ENCODE results near the gene PGS1.

DNA sequence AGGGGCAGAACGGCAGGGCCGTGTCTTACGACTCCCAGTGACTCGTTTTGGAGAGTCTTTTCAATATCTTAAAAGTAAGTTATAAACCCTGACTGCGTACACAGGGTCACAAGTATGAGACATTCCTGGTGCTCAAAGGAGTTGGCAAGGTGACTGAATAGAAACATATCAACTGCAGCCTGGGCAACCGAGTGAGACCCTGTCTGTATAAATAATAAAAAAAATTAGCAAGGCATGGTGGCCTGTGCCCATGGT, 83.3 kb downstream of the PGS1 start:
- TF ChIP-seq, protein P1, sequence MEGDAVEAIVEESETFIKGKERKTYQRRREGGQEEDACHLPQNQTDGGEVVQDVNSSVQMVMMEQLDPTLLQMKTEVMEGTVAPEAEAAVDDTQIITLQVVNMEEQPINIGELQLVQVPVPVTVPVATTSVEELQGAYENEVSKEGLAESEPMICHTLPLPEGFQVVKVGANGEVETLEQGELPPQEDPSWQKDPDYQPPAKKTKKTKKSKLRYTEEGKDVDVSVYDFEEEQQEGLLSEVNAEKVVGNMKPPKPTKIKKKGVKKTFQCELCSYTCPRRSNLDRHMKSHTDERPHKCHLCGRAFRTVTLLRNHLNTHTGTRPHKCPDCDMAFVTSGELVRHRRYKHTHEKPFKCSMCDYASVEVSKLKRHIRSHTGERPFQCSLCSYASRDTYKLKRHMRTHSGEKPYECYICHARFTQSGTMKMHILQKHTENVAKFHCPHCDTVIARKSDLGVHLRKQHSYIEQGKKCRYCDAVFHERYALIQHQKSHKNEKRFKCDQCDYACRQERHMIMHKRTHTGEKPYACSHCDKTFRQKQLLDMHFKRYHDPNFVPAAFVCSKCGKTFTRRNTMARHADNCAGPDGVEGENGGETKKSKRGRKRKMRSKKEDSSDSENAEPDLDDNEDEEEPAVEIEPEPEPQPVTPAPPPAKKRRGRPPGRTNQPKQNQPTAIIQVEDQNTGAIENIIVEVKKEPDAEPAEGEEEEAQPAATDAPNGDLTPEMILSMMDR (conservative IDR thresholded peaks at IDR 0.05 in 1 of 2, IDR thresholded peaks at IDR 0.05 in 1 of 2; ENCODE audit: extremely low read depth in 1 of 2, insufficient read depth in 1 of 2, low read depth in 1 of 2, low read length in 2 of 2): no peak
- no peak for TF ChIP-seq EZH2 (IDR thresholded peaks at IDR 0.05; ENCODE audit: borderline replicate concordance, low read length)
